K562 (cell line): Measurements from ENCODE around the gene DHX58.

Source experiments
- CBX5 ChIP-seq: IDR thresholded peaks from 2 replicates; pipeline ENCODE4 v1.6.1; 2014; ENCODE audit warnings: low read depth, borderline replicate concordance
- CTCF ChIP-seq, 3 experiments: IDR thresholded peaks in 2 of 3; conservative IDR thresholded peaks in 1 of 3; 2 replicates each; pipeline ENCODE4 v1.5.1; 2011 to 2012; ENCODE audit warnings: low read length in 3 of 3, mild to moderate bottlenecking in 3 of 3, control low read depth in 2 of 3, improper control_type of control experiment in 1 of 3, inconsistent platforms in 1 of 3, low read depth in 1 of 3, mixed read lengths in 1 of 3, moderate library complexity in 1 of 3; ENCODE audit not compliant: insufficient read depth in 2 of 3
- FOXO4 ChIP-seq: fragments of 450-650 bp; formaldehyde crosslinking; IDR thresholded peaks from 2 replicates; pipeline ENCODE4 v1.4.0; 2020; ENCODE audit warnings: mild to moderate bottlenecking, moderate library complexity
- NR2C1 ChIP-seq, 2 experiments: fragments of 450-650 bp; IDR thresholded peaks; 2 replicates each; pipeline ENCODE4 v1.6.1; 2017; ENCODE audit warnings: mild to moderate bottlenecking in 2 of 2, antibody characterized with exemption in 1 of 2, inconsistent platforms in 1 of 2, missing compliant biosample characterization in 1 of 2, missing genetic modification characterization in 1 of 2
- NR4A1 ChIP-seq, 2 experiments: fragments of 250-450 bp in 1 of 2; fragments of 450-650 bp in 1 of 2; sonication (Bioruptor Pico) in 1 of 2; IDR thresholded peaks; 2 replicates each; pipeline versions ENCODE4 v1.4.0 to v1.6.1; 2016 to 2020; ENCODE audit warnings: mild to moderate bottlenecking in 2 of 2, missing compliant biosample characterization in 1 of 2, missing genetic modification characterization in 1 of 2, moderate library complexity in 1 of 2
- POLR2A ChIP-seq: fragments of 450-650 bp; conservative IDR thresholded peaks from 2 replicates; pipeline ENCODE4 v1.6.1; 2016
- RBM17 ChIP-seq: fragments of 200-400 bp; formaldehyde crosslinking; IDR thresholded peaks from 2 replicates; pipeline ENCODE4 v1.6.1; 2017; ENCODE audit warnings: low read depth, mild to moderate bottlenecking, low read length, borderline replicate concordance
- REST ChIP-seq, 2 experiments: fragments of 450-650 bp; formaldehyde crosslinking in 1 of 2; IDR thresholded peaks; 2 replicates each; pipeline versions ENCODE4 v1.4.0 to v1.6.1; 2014 to 2020; ENCODE audit warnings: mild to moderate bottlenecking in 2 of 2, borderline replicate concordance in 1 of 2, low read depth in 1 of 2
- RNF219 ChIP-seq: fragments of 250-450 bp; sonication (Bioruptor Pico); IDR thresholded peaks from 2 replicates; pipeline ENCODE4 v1.5.0; 2022; ENCODE audit warnings: mild to moderate bottlenecking
- SMAD4 ChIP-seq: fragments of 250-450 bp; sonication (Bioruptor Pico); conservative IDR thresholded peaks from 2 replicates; pipeline ENCODE4 v1.8.0; 2021; ENCODE audit warnings: inconsistent platforms, mild to moderate bottlenecking, moderate library complexity
- ZNF3 ChIP-seq: fragments of 250-450 bp; sonication (Bioruptor Pico); IDR thresholded peaks from 2 replicates; pipeline ENCODE4 v1.5.0; 2021; ENCODE audit warnings: mild to moderate bottlenecking, moderate library complexity
- ZNF717 ChIP-seq: fragments of 250-450 bp; sonication (Bioruptor Pico); IDR thresholded peaks from 2 replicates; pipeline ENCODE4 v1.5.0; 2021

- TF ChIP-seq ZNF3 (no peak), NR2C1 (IDR thresholded peaks at IDR 0.05) (no peak), NR2C1 (tag; IDR thresholded peaks at IDR 0.05) (no peak), FOXO4 (CRISPR knock-in tag) (no peak), NR4A1 (CRISPR knock-in tag; IDR thresholded peaks at IDR 0.05) (no peak), NR4A1 (tag; IDR thresholded peaks at IDR 0.05) (no peak), SMAD4 (CRISPR knock-in tag) (no peak), CBX5 (no peak), CTCF (IDR thresholded peaks at IDR 0.05 in 2 of 3, conservative IDR thresholded peaks at IDR 0.05 in 1 of 3; ENCODE audit: insufficient read depth in 2 of 3, low read depth in 1 of 3, low read length in 3 of 3) (no peak), RNF219 (no peak), POLR2A (no peak), ZNF717 (no peak), REST (IDR thresholded peaks at IDR 0.05; ENCODE audit: borderline replicate concordance) (no peak), REST (CRISPR knock-in tag; IDR thresholded peaks at IDR 0.05; ENCODE audit: low read depth) (no peak), RBM17 (no peak)
Observed at GRCh38 chr17:42065201-42065600, 47.3 kb downstream of the DHX58 start.
